ENCODE results near the gene ADAMTS12. TPM values are rescaled to one million over a fixed set of nuclear protein-coding genes. Genes with fewer than 3 reads are reported as not detected.
A peak's percentile ranks its signal among the peaks of the same experiment; 100 is the strongest.

Gene ADAMTS12
- total and polyA plus RNA-seq, 2 experiments from 2014 or later = 9.1 to 17.1 TPM

DNA sequence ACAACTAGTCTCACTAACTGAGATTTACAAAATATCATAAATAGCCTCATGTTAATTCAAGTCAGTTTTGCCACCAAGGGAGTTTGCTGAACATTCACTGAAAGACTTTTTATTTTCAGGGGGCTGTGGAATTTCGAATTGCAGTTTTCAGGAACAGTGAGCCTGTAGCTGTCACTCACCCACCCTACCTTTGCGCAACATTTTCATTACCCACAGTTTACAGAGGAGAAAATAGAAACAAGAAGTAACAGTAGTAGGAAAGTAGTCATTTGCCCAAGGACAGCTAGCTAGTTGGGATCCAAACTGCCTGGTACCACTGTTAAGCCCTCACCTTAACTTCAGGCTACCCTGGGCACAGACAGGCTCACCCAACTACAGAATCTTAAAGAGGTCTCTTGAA is 154.1 kb downstream of the ADAMTS12 start (continued):
- TF ChIP-seq, protein P1, sequence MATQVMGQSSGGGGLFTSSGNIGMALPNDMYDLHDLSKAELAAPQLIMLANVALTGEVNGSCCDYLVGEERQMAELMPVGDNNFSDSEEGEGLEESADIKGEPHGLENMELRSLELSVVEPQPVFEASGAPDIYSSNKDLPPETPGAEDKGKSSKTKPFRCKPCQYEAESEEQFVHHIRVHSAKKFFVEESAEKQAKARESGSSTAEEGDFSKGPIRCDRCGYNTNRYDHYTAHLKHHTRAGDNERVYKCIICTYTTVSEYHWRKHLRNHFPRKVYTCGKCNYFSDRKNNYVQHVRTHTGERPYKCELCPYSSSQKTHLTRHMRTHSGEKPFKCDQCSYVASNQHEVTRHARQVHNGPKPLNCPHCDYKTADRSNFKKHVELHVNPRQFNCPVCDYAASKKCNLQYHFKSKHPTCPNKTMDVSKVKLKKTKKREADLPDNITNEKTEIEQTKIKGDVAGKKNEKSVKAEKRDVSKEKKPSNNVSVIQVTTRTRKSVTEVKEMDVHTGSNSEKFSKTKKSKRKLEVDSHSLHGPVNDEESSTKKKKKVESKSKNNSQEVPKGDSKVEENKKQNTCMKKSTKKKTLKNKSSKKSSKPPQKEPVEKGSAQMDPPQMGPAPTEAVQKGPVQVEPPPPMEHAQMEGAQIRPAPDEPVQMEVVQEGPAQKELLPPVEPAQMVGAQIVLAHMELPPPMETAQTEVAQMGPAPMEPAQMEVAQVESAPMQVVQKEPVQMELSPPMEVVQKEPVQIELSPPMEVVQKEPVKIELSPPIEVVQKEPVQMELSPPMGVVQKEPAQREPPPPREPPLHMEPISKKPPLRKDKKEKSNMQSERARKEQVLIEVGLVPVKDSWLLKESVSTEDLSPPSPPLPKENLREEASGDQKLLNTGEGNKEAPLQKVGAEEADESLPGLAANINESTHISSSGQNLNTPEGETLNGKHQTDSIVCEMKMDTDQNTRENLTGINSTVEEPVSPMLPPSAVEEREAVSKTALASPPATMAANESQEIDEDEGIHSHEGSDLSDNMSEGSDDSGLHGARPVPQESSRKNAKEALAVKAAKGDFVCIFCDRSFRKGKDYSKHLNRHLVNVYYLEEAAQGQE (IDR thresholded peaks at IDR 0.05; ENCODE audit: unreplicated experiment) = no peak

DNA sequence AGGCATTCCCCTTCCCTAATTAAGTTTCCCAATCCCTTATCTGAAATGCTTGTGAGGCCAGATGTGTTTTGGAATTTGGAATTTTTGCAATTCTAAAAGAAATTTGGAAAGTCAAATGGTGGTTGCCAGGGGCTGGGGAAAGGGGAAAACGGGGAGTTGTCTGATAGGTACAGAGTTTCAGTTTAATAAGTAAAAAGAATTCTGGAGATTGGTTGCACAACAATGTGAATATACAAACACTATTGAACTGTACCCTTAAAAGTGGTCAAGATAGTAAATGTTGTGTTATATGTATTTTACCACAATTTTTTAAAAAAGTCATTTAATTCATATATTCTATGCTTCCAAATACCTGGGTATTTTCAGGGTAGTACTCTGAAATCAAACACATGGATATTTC is 154.5 kb downstream of the ADAMTS12 start:
- H3K4me3 Mint-ChIP-seq = no peak overlapping the region
- Histone ChIP-seq H3K27ac (ENCODE audit: low read depth) (no peak overlapping the region), H4K20me1 (replicated peaks; ENCODE audit: insufficient read depth) (no peaks in the 10 kb centered on the region), H3K4me3 (no peak overlapping the region), H3K9me2 (ENCODE audit: insufficient read depth) (no peaks in the 10 kb centered on the region; the same call in 1 of the 2 replicates), H3K27me3 (ENCODE audit: insufficient read depth) (no peaks in the 10 kb centered on the region), H3K4me1 (ENCODE audit: insufficient read depth) (peaks cover 14% of the 10 kb centered on the region), H3K36me3 (ENCODE audit: insufficient read depth) (no peaks in the 10 kb centered on the region), H3K4me2 (no peak overlapping the region), H2AFZ (no peak overlapping the region), H3F3A (replicated peaks; ENCODE audit: low read depth) (no peaks in the 10 kb centered on the region), H3K79me2 (replicated peaks; ENCODE audit: insufficient read depth) (no peaks in the 10 kb centered on the region)
- no peaks in the 10 kb centered on the region for H3K9me3 Mint-ChIP-seq
- peaks cover 3% of the 10 kb centered on the region for H3K27me3 Mint-ChIP-seq (ENCODE audit: insufficient read depth, low read depth, poor library complexity)
- DNase-seq (ENCODE audit: low spot score) (no peak), ATAC-seq (no peak)
- peaks cover 28% of the 10 kb centered on the region for H3K4me1 Mint-ChIP-seq
- H3K27ac Mint-ChIP-seq = peak overlapping the region; percentile 13; the same call in 1 of the 2 replicates
- H3K36me3 Mint-ChIP-seq (ENCODE audit: low read depth) = no peaks in the 10 kb centered on the region
- TF ChIP-seq EZH2phosphoT487 (IDR thresholded peaks at IDR 0.05; ENCODE audit: unreplicated experiment) (no peak), EZH2 (IDR thresholded peaks at IDR 0.05; ENCODE audit: low read depth, unreplicated experiment) (no peak), CREB1 (CRISPR knock-in tag; IDR thresholded peaks at IDR 0.05; ENCODE audit: low read depth) (no peak), ZNF331 (CRISPR knock-in tag; IDR thresholded peaks at IDR 0.05; ENCODE audit: low read depth) (no peak), ZNF114 (CRISPR knock-in tag; IDR thresholded peaks at IDR 0.05) (no peak), POLR2AphosphoS5 (IDR thresholded peaks at IDR 0.05; ENCODE audit: low read depth) (no peak), JUNB (IDR thresholded peaks at IDR 0.05; ENCODE audit: unreplicated experiment) (no peak), NANOG (IDR thresholded peaks at IDR 0.05; ENCODE audit: borderline replicate concordance) (no peak)
- TF ChIP-seq, protein P2, sequence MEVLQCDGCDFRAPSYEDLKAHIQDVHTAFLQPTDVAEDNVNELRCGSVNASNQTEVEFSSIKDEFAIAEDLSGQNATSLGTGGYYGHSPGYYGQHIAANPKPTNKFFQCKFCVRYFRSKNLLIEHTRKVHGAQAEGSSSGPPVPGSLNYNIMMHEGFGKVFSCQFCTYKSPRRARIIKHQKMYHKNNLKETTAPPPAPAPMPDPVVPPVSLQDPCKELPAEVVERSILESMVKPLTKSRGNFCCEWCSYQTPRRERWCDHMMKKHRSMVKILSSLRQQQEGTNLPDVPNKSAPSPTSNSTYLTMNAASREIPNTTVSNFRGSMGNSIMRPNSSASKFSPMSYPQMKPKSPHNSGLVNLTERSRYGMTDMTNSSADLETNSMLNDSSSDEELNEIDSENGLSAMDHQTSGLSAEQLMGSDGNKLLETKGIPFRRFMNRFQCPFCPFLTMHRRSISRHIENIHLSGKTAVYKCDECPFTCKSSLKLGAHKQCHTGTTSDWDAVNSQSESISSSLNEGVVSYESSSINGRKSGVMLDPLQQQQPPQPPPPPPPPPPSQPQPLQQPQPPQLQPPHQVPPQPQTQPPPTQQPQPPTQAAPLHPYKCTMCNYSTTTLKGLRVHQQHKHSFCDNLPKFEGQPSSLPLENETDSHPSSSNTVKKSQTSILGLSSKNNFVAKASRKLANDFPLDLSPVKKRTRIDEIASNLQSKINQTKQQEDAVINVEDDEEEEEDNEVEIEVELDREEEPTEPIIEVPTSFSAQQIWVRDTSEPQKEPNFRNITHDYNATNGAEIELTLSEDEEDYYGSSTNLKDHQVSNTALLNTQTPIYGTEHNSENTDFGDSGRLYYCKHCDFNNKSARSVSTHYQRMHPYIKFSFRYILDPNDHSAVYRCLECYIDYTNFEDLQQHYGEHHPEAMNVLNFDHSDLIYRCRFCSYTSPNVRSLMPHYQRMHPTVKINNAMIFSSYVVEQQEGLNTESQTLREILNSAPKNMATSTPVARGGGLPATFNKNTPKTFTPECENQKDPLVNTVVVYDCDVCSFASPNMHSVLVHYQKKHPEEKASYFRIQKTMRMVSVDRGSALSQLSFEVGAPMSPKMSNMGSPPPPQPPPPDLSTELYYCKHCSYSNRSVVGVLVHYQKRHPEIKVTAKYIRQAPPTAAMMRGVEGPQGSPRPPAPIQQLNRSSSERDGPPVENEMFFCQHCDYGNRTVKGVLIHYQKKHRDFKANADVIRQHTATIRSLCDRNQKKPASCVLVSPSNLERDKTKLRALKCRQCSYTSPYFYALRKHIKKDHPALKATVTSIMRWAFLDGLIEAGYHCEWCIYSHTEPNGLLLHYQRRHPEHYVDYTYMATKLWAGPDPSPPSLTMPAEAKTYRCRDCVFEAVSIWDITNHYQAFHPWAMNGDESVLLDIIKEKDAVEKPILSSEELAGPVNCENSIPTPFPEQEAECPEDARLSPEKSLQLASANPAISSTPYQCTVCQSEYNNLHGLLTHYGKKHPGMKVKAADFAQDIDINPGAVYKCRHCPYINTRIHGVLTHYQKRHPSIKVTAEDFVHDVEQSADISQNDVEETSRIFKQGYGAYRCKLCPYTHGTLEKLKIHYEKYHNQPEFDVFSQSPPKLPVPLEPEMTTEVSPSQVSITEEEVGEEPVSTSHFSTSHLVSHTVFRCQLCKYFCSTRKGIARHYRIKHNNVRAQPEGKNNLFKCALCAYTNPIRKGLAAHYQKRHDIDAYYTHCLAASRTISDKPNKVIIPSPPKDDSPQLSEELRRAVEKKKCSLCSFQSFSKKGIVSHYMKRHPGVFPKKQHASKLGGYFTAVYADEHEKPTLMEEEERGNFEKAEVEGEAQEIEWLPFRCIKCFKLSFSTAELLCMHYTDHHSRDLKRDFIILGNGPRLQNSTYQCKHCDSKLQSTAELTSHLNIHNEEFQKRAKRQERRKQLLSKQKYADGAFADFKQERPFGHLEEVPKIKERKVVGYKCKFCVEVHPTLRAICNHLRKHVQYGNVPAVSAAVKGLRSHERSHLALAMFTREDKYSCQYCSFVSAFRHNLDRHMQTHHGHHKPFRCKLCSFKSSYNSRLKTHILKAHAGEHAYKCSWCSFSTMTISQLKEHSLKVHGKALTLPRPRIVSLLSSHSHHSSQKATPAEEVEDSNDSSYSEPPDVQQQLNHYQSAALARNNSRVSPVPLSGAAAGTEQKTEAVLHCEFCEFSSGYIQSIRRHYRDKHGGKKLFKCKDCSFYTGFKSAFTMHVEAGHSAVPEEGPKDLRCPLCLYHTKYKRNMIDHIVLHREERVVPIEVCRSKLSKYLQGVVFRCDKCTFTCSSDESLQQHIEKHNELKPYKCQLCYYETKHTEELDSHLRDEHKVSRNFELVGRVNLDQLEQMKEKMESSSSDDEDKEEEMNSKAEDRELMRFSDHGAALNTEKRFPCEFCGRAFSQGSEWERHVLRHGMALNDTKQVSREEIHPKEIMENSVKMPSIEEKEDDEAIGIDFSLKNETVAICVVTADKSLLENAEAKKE (CRISPR knock-in tag; IDR thresholded peaks at IDR 0.05) = no peak
- TF ChIP-seq, protein P1 (IDR thresholded peaks at IDR 0.05; ENCODE audit: unreplicated experiment) = no peak
- TF ChIP-seq, protein P3, sequence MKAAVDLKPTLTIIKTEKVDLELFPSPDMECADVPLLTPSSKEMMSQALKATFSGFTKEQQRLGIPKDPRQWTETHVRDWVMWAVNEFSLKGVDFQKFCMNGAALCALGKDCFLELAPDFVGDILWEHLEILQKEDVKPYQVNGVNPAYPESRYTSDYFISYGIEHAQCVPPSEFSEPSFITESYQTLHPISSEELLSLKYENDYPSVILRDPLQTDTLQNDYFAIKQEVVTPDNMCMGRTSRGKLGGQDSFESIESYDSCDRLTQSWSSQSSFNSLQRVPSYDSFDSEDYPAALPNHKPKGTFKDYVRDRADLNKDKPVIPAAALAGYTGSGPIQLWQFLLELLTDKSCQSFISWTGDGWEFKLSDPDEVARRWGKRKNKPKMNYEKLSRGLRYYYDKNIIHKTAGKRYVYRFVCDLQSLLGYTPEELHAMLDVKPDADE (IDR thresholded peaks at IDR 0.05) = no peak

All from GM23338 (cell line).